Keratinocyte (primary cell): ENCODE measurements around the gene PLXNA2. TPM values are rescaled to one million over a fixed set of nuclear protein-coding genes. Genes with fewer than 3 reads are reported as not detected.

Experiments used
- DNase-seq: peaks from one replicate; pipeline ENCODE4 v3.0.0-alpha.2; 2011; ENCODE audit warnings: low read depth, missing footprints, low spot score
- FAIRE-seq: peaks from 2 replicates; lab custom pipeline; 2011; peaks lifted over from hg19 to GRCh38; lab: Jason Lieb, UNC
- H2AFZ ChIP-seq: 2 replicates; pipeline ENCODE4 v1.6.0; 2012; ENCODE audit warnings: low read length, control low read depth, inconsistent platforms; ENCODE audit not compliant: control insufficient read depth
- H3K27ac ChIP-seq: 2 replicates; pipeline ENCODE4 v1.5.1; 2011; ENCODE audit warnings: low read length; ENCODE audit not compliant: control insufficient read depth, insufficient read depth
- H3K27me3 ChIP-seq: 3 replicates; pipeline ENCODE4 v1.6.0; 2011; ENCODE audit warnings: low read length; ENCODE audit not compliant: control insufficient read depth, insufficient read depth; ENCODE audit errors: extremely low read depth
- H3K36me3 ChIP-seq, 2 experiments: 2 replicates in 1 of 2; 3 replicates in 1 of 2; pipeline ENCODE4 v1.5.1; 2011; ENCODE audit warnings: low read length in 2 of 2, mild to moderate bottlenecking in 1 of 2; ENCODE audit not compliant: control insufficient read depth in 2 of 2, insufficient read depth in 2 of 2; ENCODE audit errors: extremely low read depth in 1 of 2
- H3K4me1 ChIP-seq: 3 replicates; pipeline ENCODE4 v1.5.1; 2011; ENCODE audit warnings: low read length; ENCODE audit not compliant: control insufficient read depth, insufficient read depth; ENCODE audit errors: extremely low read depth
- H3K4me2 ChIP-seq: 3 replicates; pipeline ENCODE4 v1.6.0; 2011; ENCODE audit warnings: low read depth, low read length; ENCODE audit not compliant: control insufficient read depth, insufficient read depth; ENCODE audit errors: extremely low read depth
- H3K4me3 ChIP-seq, 3 experiments: fragments of 200-600 bp in 1 of 3; sonication (generic) in 1 of 3; 2 replicates in 2 of 3; 3 replicates in 1 of 3; pipeline ENCODE4 v1.5.1; 2011 to 2016; ENCODE audit warnings: low read length in 3 of 3, mild to moderate bottlenecking in 3 of 3, control low read depth in 2 of 3, inconsistent platforms in 1 of 3, low read depth in 1 of 3, mixed read lengths in 1 of 3, mixed run types in 1 of 3, moderate library complexity in 1 of 3; ENCODE audit not compliant: control insufficient read depth in 2 of 3, insufficient read depth in 2 of 3; ENCODE audit errors: extremely low read depth in 1 of 3
- H3K79me2 ChIP-seq: 2 replicates; pipeline ENCODE4 v1.6.0; 2012; ENCODE audit warnings: low read length; ENCODE audit not compliant: control insufficient read depth, insufficient read depth
- H3K9ac ChIP-seq: 3 replicates; pipeline ENCODE4 v1.6.0; 2011; ENCODE audit warnings: low read length; ENCODE audit not compliant: control insufficient read depth, insufficient read depth; ENCODE audit errors: extremely low read depth
- H3K9me1 ChIP-seq: 3 replicates; pipeline ENCODE4 v1.6.0; 2011; ENCODE audit warnings: low read length; ENCODE audit not compliant: control insufficient read depth, insufficient read depth; ENCODE audit errors: extremely low read depth
- H3K9me3 ChIP-seq: 2 replicates; pipeline ENCODE4 v1.5.1; 2012; ENCODE audit warnings: low read depth, low read length; ENCODE audit not compliant: control insufficient read depth
- H4K20me1 ChIP-seq: 3 replicates; pipeline ENCODE4 v1.6.0; 2011; ENCODE audit warnings: low read length; ENCODE audit not compliant: control insufficient read depth, insufficient read depth; ENCODE audit errors: extremely low read depth
- CTCF ChIP-seq, 3 experiments: IDR thresholded peaks in 1 of 3; conservative IDR thresholded peaks in 1 of 3; optimal IDR thresholded peaks in 1 of 3; 2 replicates in 2 of 3; 3 replicates in 1 of 3; pipeline versions ENCODE3 to v1.5.1; 2011; ENCODE audit warnings: low read length in 3 of 3, mild to moderate bottlenecking in 3 of 3, moderate library complexity in 2 of 3, control low read depth in 1 of 3, inconsistent platforms in 1 of 3; ENCODE audit not compliant: insufficient read depth in 2 of 3; ENCODE audit errors: extremely low read depth in 1 of 3
- EZH2 ChIP-seq: IDR thresholded peaks from one replicate; pipeline ENCODE4 v1.6.1; 2012; ENCODE audit warnings: inconsistent platforms, mild to moderate bottlenecking, low read length, moderate library complexity
- dilution Hi-C: fragments of 300-500 bp; cut with MboI; formaldehyde crosslinking; loops from one replicate; pipeline ENCODE4 v1.7.0; 2020; ENCODE audit warnings: low sequenced_read_pairs; ENCODE audit not compliant: extremely low pct_ligation_motif_present
- polyA plus RNA-seq, 5 experiments: library from polyadenylated mRNA; depleted of rRNA in 3 of 5; stranded (reverse) in 3 of 5; stranded (forward) in 1 of 5; unstranded in 1 of 5; fragments of >200 nt; gene quantifications; 1 replicate in 1 of 5; 2 replicates in 3 of 5; 3 replicates in 1 of 5; pipeline versions ENCODE4 v1.2.1 to v1.2.3, GENCODE V29; 2011 to 2012; ENCODE audit warnings: missing spikeins in 2 of 5, low read depth in 1 of 5, low replicate concordance in 1 of 5

The PLXNA2 gene
- polyA plus RNA-seq, 1 donor (not counting 4 experiments of a cell fraction or from before 2014, with no cell fraction given) = 6.7 TPM

GRCh38 chr1:208117826-208118225, 126.4 kb downstream of the PLXNA2 start:
- Histone ChIP-seq H2AFZ (no peak overlapping the region), H3K27me3 (no peaks in the 10 kb centered on the region), H3K9me1 (no peaks in the 10 kb centered on the region), H3K9ac (no peak overlapping the region), H3K79me2 (peaks cover 1% of the 10 kb centered on the region), H3K4me2 (no peak overlapping the region), H3K36me3 (peaks cover 2 to 12% of the 10 kb centered on the region in 2 experiments), H3K27ac (no peak overlapping the region), H4K20me1 (no peaks in the 10 kb centered on the region), H3K9me3 (no peaks in the 10 kb centered on the region), H3K4me3 (no peak overlapping the region), H3K4me1 (no peaks in the 10 kb centered on the region)
- dilution Hi-C loops = no loop called here
- FAIRE-seq (no peak), DNase-seq (no peak)
- TF ChIP-seq CTCF (optimal IDR thresholded peaks at IDR 0.05 in 1 of 3, IDR thresholded peaks at IDR 0.05 in 1 of 3, conservative IDR thresholded peaks at IDR 0.05 in 1 of 3; ENCODE audit: extremely low read depth in 1 of 3, insufficient read depth in 2 of 3, low read length in 3 of 3) = no peak
- TF ChIP-seq EZH2 = no peak

- dilution Hi-C loops = no loop called here
- Histone ChIP-seq H3K4me3 (no peak overlapping the region), H3K9me3 (no peaks in the 10 kb centered on the region), H3K9ac (no peak overlapping the region), H3K27ac (no peak overlapping the region), H4K20me1 (no peaks in the 10 kb centered on the region), H3K4me1 (no peaks in the 10 kb centered on the region), H2AFZ (no peak overlapping the region), H3K36me3 (peaks cover 2 to 12% of the 10 kb centered on the region in 2 experiments), H3K27me3 (no peaks in the 10 kb centered on the region), H3K9me1 (no peaks in the 10 kb centered on the region), H3K79me2 (peaks cover 1% of the 10 kb centered on the region), H3K4me2 (no peak overlapping the region)
- TF ChIP-seq CTCF (optimal IDR thresholded peaks at IDR 0.05 in 1 of 3, IDR thresholded peaks at IDR 0.05 in 1 of 3, conservative IDR thresholded peaks at IDR 0.05 in 1 of 3; ENCODE audit: extremely low read depth in 1 of 3, insufficient read depth in 2 of 3, low read length in 3 of 3) = no peak
- TF ChIP-seq EZH2 = no peak
- no peak for FAIRE-seq
- no peak for DNase-seq
Measured at GRCh38 chr1:208117409-208117808, 126.8 kb downstream of the PLXNA2 start.
